ENCODE measurements around the gene KLHDC10. TPM values are rescaled to one million over a fixed set of nuclear protein-coding genes. Genes with fewer than 3 reads are reported as not detected.
A peak's percentile ranks its signal among the peaks of the same experiment; 100 is the strongest.

Gene KLHDC10
- total and polyA plus RNA-seq, 2 experiments from 2014 or later: 7.2 to 29.0 TPM

DNA sequence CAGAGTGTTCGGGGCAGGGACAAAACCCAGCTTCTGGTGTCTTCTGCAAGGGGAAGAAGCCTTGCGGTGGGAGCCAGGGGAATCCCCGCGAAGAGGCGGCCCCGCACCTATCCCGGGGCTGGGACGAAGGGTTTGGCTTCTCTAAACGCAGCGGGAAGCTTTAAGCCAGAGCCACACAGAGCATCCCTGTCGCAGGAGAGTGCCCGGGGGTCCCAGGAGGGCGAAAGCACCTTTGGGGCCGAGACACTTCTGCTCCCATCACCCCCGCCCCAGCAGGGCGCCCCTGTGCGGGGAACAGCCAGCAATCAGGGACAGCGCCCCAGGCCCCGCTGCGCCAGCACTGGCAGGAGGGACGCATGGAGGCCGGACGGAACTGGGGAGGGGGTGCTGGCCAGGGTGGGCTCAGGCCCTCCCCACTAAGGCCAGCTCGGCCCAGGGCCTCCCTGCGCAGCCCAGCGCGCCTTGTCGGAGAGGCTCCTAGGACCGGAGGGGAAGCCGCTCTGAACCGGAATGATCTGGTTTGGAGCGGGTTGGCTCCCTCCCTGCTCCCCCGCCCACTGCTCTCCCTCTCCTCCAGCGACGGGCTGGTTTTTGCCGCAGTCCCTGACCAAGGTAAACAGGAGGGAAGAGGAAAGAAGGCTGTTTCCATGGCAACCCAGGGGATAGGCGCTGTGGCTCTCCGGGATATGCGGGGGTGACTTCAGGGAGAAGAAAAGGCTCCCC is 71.0 kb downstream of the KLHDC10 start:
- H3K9me3 ChIP-seq (ENCODE audit: low read depth): no peaks in the 10 kb centered on the region
- DNase-seq (ENCODE audit: low spot score): peak; percentile 93
- TF ChIP-seq EZH2 (IDR thresholded peaks at IDR 0.05; ENCODE audit: borderline replicate concordance): no peak
- TF ChIP-seq, protein P1, sequence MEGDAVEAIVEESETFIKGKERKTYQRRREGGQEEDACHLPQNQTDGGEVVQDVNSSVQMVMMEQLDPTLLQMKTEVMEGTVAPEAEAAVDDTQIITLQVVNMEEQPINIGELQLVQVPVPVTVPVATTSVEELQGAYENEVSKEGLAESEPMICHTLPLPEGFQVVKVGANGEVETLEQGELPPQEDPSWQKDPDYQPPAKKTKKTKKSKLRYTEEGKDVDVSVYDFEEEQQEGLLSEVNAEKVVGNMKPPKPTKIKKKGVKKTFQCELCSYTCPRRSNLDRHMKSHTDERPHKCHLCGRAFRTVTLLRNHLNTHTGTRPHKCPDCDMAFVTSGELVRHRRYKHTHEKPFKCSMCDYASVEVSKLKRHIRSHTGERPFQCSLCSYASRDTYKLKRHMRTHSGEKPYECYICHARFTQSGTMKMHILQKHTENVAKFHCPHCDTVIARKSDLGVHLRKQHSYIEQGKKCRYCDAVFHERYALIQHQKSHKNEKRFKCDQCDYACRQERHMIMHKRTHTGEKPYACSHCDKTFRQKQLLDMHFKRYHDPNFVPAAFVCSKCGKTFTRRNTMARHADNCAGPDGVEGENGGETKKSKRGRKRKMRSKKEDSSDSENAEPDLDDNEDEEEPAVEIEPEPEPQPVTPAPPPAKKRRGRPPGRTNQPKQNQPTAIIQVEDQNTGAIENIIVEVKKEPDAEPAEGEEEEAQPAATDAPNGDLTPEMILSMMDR (IDR thresholded peaks at IDR 0.05; ENCODE audit: poor library complexity): peak; percentile 5
- no peaks in the 10 kb centered on the region for H3K27me3 ChIP-seq
- no peaks in the 10 kb centered on the region for H3K79me2 ChIP-seq
- 17% methylated on average over 37 of the region's 39 CpGs for WGBS (ENCODE audit: low lambda C conversion rate, missing lambda C conversion rate)
- peak overlapping the region; percentile 83 for H3K27ac ChIP-seq
- no peaks in the 10 kb centered on the region for H4K20me1 ChIP-seq (ENCODE audit: insufficient read depth, poor library complexity, severe bottlenecking)
- no peaks in the 10 kb centered on the region for H3K36me3 ChIP-seq (replicated peaks; ENCODE audit: insufficient read depth, low read depth)
- no peaks in the 10 kb centered on the region for H3K9me2 ChIP-seq (replicated peaks; ENCODE audit: insufficient read depth)
- H3K4me2 ChIP-seq: peak overlapping the region; percentile 80
- H3K4me1 ChIP-seq (ENCODE audit: insufficient read depth): peaks cover 31% of the 10 kb centered on the region
- H3K4me3 ChIP-seq: no peak overlapping the region
- H2AFZ ChIP-seq: peak overlapping the region; percentile 65

DNA sequence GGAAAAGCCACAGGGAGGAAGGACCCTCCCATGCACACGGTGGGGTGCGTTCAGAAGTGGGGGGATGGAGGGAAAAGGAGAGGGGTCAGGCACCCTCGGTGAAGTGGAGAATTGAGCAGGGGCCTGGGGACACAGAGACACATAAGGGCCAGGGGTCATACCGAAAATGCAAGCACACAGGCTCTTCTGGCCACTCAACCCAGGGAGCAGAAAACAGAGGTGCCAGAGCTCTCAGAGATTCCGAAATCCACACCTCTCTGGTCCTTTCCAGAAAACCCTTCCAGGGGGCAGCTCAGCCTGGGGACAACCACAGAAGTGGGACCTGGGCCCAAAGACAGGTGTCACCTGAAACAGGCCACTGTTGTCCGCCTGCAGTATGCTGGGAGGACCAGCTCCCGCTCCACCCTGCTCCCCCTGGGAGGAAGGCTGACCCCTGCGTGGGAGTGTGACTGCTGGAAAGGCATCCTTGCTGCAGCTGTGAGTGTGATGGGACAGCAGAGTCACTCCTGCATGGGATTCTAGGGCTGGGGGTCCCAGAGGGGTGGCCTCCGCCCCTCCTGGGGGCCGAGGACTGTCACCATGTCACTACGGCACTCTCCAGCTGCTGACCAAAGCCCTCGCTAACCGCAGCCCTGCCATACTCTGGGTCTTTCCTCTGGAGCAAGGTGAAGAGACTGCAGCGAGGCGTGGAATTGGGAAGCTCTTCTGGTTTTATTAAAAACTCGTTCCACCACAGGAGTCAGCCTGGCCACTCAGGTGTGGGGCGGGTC is 71.7 kb downstream of the KLHDC10 start:
- peak overlapping the region; percentile 32 for H2AFZ ChIP-seq
- H3K4me2 ChIP-seq: peak overlapping the region; percentile 80
- H3K27ac ChIP-seq: peak overlapping the region; percentile 60
- H3K79me2 ChIP-seq: no peaks in the 10 kb centered on the region
- H3K4me1 ChIP-seq (ENCODE audit: insufficient read depth): peaks cover 33% of the 10 kb centered on the region
- no peaks in the 10 kb centered on the region for H3K36me3 ChIP-seq (replicated peaks; ENCODE audit: insufficient read depth, low read depth)
- no peaks in the 10 kb centered on the region for H4K20me1 ChIP-seq (ENCODE audit: insufficient read depth, poor library complexity, severe bottlenecking)
- no peak for DNase-seq (ENCODE audit: low spot score)
- no peak overlapping the region for H3K4me3 ChIP-seq
- H3K27me3 ChIP-seq: no peaks in the 10 kb centered on the region
- WGBS (ENCODE audit: low lambda C conversion rate, missing lambda C conversion rate): 71% methylated on average over 17 of the region's 17 CpGs
- no peaks in the 10 kb centered on the region for H3K9me2 ChIP-seq (replicated peaks; ENCODE audit: insufficient read depth)
- no peaks in the 10 kb centered on the region for H3K9me3 ChIP-seq (ENCODE audit: low read depth)
- TF ChIP-seq, protein P1 (IDR thresholded peaks at IDR 0.05; ENCODE audit: poor library complexity): no peak
- TF ChIP-seq EZH2phosphoT487 (IDR thresholded peaks at IDR 0.05; ENCODE audit: low read depth, severe bottlenecking, unreplicated experiment): no peak
- TF ChIP-seq EZH2 (IDR thresholded peaks at IDR 0.05; ENCODE audit: borderline replicate concordance): no peak

GRCh38 chr7:130142654-130143333 is 72.5 kb downstream of the KLHDC10 start:
- Histone ChIP-seq H3K4me2 (no peak overlapping the region), H3K79me2 (no peaks in the 10 kb centered on the region), H3K27ac (peak overlapping the region; percentile 60), H3K9me2 (replicated peaks; ENCODE audit: insufficient read depth) (no peaks in the 10 kb centered on the region), H4K20me1 (ENCODE audit: insufficient read depth, poor library complexity, severe bottlenecking) (no peaks in the 10 kb centered on the region), H3K4me3 (no peak overlapping the region), H2AFZ (no peak overlapping the region), H3K9me3 (ENCODE audit: low read depth) (no peaks in the 10 kb centered on the region), H3K4me1 (ENCODE audit: insufficient read depth) (peaks cover 33% of the 10 kb centered on the region), H3K36me3 (replicated peaks; ENCODE audit: insufficient read depth, low read depth) (no peaks in the 10 kb centered on the region), H3K27me3 (no peaks in the 10 kb centered on the region)
- WGBS (ENCODE audit: low lambda C conversion rate, missing lambda C conversion rate): 94% methylated on average over 14 of the region's 14 CpGs
- TF ChIP-seq, protein P1 (IDR thresholded peaks at IDR 0.05; ENCODE audit: poor library complexity): no peak
- no peak for TF ChIP-seq EZH2phosphoT487 (IDR thresholded peaks at IDR 0.05; ENCODE audit: low read depth, severe bottlenecking, unreplicated experiment)
- no peak for TF ChIP-seq EZH2 (IDR thresholded peaks at IDR 0.05; ENCODE audit: borderline replicate concordance)
- DNase-seq (ENCODE audit: low spot score): no peak
